T-helper 2 cell treated with Interferon-gamma antibody and Interleukin-4, amounts not matched to agents 5 μg/mL and 100 μg/mL, for 36 hours (primary cell): ENCODE measurements around the gene CISD1.
A peak's percentile ranks its signal among the peaks of the same experiment; 100 is the strongest.

Experiments used
- DNase-seq: peaks from one replicate; pipeline ENCODE4 v3.0.0; 2021; ENCODE audit warnings: low spot score
- H3K27ac Mint-ChIP-seq: one replicate; pipeline ENCODE4 v1.8.0; 2021; ENCODE audit warnings: mild to moderate bottlenecking, mixed read lengths
- H3K27me3 Mint-ChIP-seq: one replicate; pipeline ENCODE4 v1.8.0; 2021; ENCODE audit warnings: low read depth, mixed read lengths
- H3K36me3 Mint-ChIP-seq: one replicate; pipeline ENCODE4 v1.8.0; 2021; ENCODE audit warnings: low read depth, mixed read lengths
- H3K4me1 Mint-ChIP-seq: one replicate; pipeline ENCODE4 v1.8.0; 2021; ENCODE audit warnings: low read depth, mixed read lengths
- H3K4me3 Mint-ChIP-seq: one replicate; pipeline ENCODE4 v1.8.0; 2022; ENCODE audit warnings: mild to moderate bottlenecking, moderate library complexity, mixed read lengths
- H3K9me3 Mint-ChIP-seq: one replicate; pipeline ENCODE4 v1.8.0; 2021; ENCODE audit warnings: mixed read lengths

Gene CISD1

GRCh38 chr10:58335306-58336005 lies 66.5 kb downstream of the CISD1 start:
- DNase-seq, result peak; percentile 11
- Mint-ChIP-seq H3K27ac (peak overlapping the region; percentile 78), H3K9me3 (no peaks in the 10 kb centered on the region), H3K4me1 (peaks cover 19% of the 10 kb centered on the region), H3K27me3 (peaks cover 10% of the 10 kb centered on the region), H3K36me3 (peaks cover 6% of the 10 kb centered on the region), H3K4me3 (peak overlapping the region; percentile 94)

GRCh38 chr10:58336242-58336641 lies 67.3 kb downstream of the CISD1 start:
- Mint-ChIP-seq H3K4me1 (peaks cover 24% of the 10 kb centered on the region), H3K36me3 (peaks cover 6% of the 10 kb centered on the region), H3K9me3 (no peaks in the 10 kb centered on the region), H3K27me3 (peaks cover 8% of the 10 kb centered on the region), H3K4me3 (peak overlapping the region; percentile 94), H3K27ac (no peak overlapping the region)
- DNase-seq, result no peak
